CD4-positive, CD25-positive, alpha-beta regulatory T cell (primary cell): ENCODE results near the gene PDE4D. TPM values are rescaled to one million over a fixed set of nuclear protein-coding genes. Genes with fewer than 3 reads are reported as not detected.
A peak's percentile ranks its signal among the peaks of the same experiment; 100 is the strongest.

Experiments
- ATAC-seq, 2 donors: fragments of 150-1000 bp; cut with Tn5 transposase; one replicate each; pipeline ENCODE4 v1.10.0; 2021; ENCODE audit warnings: low read depth in 2 of 2, moderate number of reproducible peaks in 2 of 2, moderate library complexity in 1 of 2
- DNase-seq, 3 donors: peaks; one replicate each; pipeline versions ENCODE4 v3.0.0 to v3.0.0-alpha.2; 2012 to 2022; ENCODE audit warnings: mixed read lengths in 1 of 3
- H3K27ac ChIP-seq: one replicate; pipeline ENCODE4 v1.7.0; 2013; ENCODE audit warnings: mild to moderate bottlenecking, low read length; ENCODE audit not compliant: insufficient read depth, poor library complexity, severe bottlenecking
- H3K27me3 ChIP-seq: one replicate; pipeline ENCODE4 v1.7.0; 2013; ENCODE audit warnings: low read length; ENCODE audit not compliant: control insufficient read depth, insufficient read depth
- H3K36me3 ChIP-seq: one replicate; pipeline ENCODE4 v1.7.0; 2013; ENCODE audit warnings: mild to moderate bottlenecking, low read length, moderate library complexity; ENCODE audit not compliant: control insufficient read depth, insufficient read depth
- H3K4me1 ChIP-seq: 2 replicates; pipeline ENCODE4 v1.7.0; 2013; ENCODE audit warnings: mild to moderate bottlenecking, low read length; ENCODE audit not compliant: insufficient read depth, control insufficient read depth, poor library complexity, severe bottlenecking
- H3K4me3 ChIP-seq: one replicate; pipeline ENCODE4 v1.7.0; 2013; ENCODE audit warnings: low read depth, mild to moderate bottlenecking, low read length, moderate library complexity
- H3K9me3 ChIP-seq, 2 experiments: 1 replicate in 1 of 2; 2 replicates in 1 of 2; pipeline ENCODE4 v1.7.0; 2013; ENCODE audit warnings: low read length in 2 of 2, mild to moderate bottlenecking in 1 of 2, moderate library complexity in 1 of 2; ENCODE audit not compliant: control insufficient read depth in 2 of 2
- H3K27ac Mint-ChIP-seq, 3 donors: one replicate each; pipeline ENCODE4 v1.8.0; 2020 to 2022; ENCODE audit warnings: mild to moderate bottlenecking in 3 of 3, mixed read lengths in 3 of 3, moderate library complexity in 2 of 3
- H3K27me3 Mint-ChIP-seq: one replicate; pipeline ENCODE4 v1.8.0; 2022; ENCODE audit warnings: mild to moderate bottlenecking, mixed read lengths
- H3K36me3 Mint-ChIP-seq: one replicate; pipeline ENCODE4 v1.8.0; 2020; ENCODE audit warnings: mixed read lengths
- H3K4me1 Mint-ChIP-seq, 4 donors: one replicate each; pipeline ENCODE4 v1.8.0; 2020 to 2022; ENCODE audit warnings: mixed read lengths in 4 of 4, mild to moderate bottlenecking in 1 of 4
- H3K4me3 Mint-ChIP-seq, 4 donors: one replicate each; pipeline ENCODE4 v1.8.0; 2020 to 2022; ENCODE audit warnings: mild to moderate bottlenecking in 4 of 4, mixed read lengths in 4 of 4, moderate library complexity in 3 of 4
- H3K9me3 Mint-ChIP-seq, 7 donors: one replicate each; pipeline ENCODE4 v1.8.0; 2020 to 2022; ENCODE audit warnings: mixed read lengths in 7 of 7, mild to moderate bottlenecking in 3 of 7, moderate library complexity in 2 of 7
- polyA plus RNA-seq, 4 donors: library from polyadenylated mRNA; unstranded; fragments of 300-500 nt; fragmentation: Illumina TruSeq; gene quantifications; one replicate each; pipeline ENCODE4 v1.2.3, GENCODE V29; 2021
- total RNA-seq: library from RNA; stranded (reverse); gene quantifications from one replicate; pipeline ENCODE4 v1.2.3, GENCODE V29; 2022

Gene PDE4D
- total and polyA plus RNA-seq, 5 donors from 2014 or later: 2.1 to 39.9 (median 4.8) TPM

DNA sequence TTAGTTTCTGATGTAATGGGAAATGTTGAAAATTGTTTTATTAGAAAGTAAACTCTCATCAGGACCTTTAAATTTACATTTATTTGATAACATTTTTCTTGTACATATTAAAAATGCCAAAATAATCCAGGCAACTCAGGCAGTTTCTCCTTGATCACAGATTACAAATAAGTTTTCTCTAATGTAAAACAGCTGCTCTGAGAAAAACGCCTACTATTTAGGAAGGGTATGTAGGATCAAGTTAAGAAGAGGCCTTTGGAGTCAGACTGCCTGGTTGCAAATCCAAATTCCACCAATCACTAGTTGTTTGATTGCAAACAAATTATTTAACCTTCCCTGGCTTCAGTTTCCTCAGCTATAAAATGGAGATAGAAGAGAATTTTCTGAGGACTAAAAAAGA lies 610.8 kb downstream of the PDE4D start:
- H3K27ac Mint-ChIP-seq: no peak overlapping the region
- Histone ChIP-seq H3K4me1 (no peaks in the 10 kb centered on the region), H3K4me3 (no peak overlapping the region), H3K9me3 (no peaks in the 10 kb centered on the region), H3K36me3 (no peaks in the 10 kb centered on the region), H3K27me3 (peaks cover 4% of the 10 kb centered on the region), H3K27ac (no peak overlapping the region)
- no peaks in the 10 kb centered on the region for H3K9me3 Mint-ChIP-seq
- H3K4me3 Mint-ChIP-seq: no peak overlapping the region
- no peaks in the 10 kb centered on the region for H3K36me3 Mint-ChIP-seq
- ATAC-seq (no peak), DNase-seq (no peak)
- peaks cover 0 to 1% (median 0%) of the 10 kb centered on the region in 4 donors for H3K4me1 Mint-ChIP-seq
- no peaks in the 10 kb centered on the region for H3K27me3 Mint-ChIP-seq

DNA sequence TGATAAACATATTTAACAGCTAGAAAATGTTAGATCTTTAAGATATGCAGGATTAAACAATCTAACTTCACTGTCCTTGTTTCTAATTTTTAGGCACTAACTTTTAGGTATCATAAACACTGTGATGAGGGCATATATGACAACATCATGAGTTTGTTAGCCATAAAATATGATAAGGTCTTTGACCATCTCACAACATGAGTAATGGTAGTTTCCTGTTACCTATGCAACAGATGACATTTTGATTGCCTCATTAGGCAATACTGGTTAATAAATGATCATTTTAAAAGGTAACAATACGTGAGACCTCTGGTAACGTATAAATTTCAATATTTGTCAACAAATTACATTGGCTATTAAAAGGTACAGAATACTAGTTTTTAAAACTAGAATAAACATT lies 613.5 kb downstream of the PDE4D start:
- DNase-seq: no peak

DNA sequence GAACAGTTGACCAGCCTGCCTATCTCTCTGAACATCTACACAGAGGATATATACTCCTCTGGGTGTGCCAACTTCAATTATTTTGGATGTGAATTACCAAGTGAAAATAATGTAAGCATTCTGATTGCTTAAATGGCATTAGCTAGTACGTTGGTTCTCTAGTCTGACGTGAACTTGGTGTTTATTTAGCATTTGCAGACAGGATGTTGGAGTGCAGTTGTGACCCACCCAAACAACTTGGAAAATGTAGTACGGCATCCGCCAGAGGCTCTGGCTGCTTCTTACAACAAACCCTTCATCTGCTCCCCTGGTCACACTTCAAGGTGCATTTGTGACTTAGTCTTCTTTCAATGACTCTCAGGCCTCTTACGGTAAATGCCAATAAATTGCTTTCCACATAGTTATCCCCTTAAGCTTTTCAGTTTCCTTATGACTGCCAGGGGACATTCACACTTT lies 616.6 kb downstream of the PDE4D start:
- no peak for ATAC-seq
- H3K36me3 Mint-ChIP-seq: no peaks in the 10 kb centered on the region
- peaks cover 6% of the 10 kb centered on the region for H3K27me3 ChIP-seq
- H3K4me3 Mint-ChIP-seq: no peak overlapping the region
- H3K4me3 ChIP-seq: no peak overlapping the region
- H3K36me3 ChIP-seq: no peaks in the 10 kb centered on the region
- DNase-seq: no peak
- H3K9me3 Mint-ChIP-seq: peaks cover 0 to 2% (median 0%) of the 10 kb centered on the region in 7 donors
- H3K27me3 Mint-ChIP-seq: peaks cover 7% of the 10 kb centered on the region
- no peak overlapping the region for H3K27ac ChIP-seq
- peaks cover 0 to 12% (median 2%) of the 10 kb centered on the region in 4 donors for H3K4me1 Mint-ChIP-seq
- H3K9me3 ChIP-seq: no peaks in the 10 kb centered on the region
- H3K27ac Mint-ChIP-seq: no peak overlapping the region
- H3K4me1 ChIP-seq: no peaks in the 10 kb centered on the region

More for the DNA sequence above, 613.5 kb downstream of the PDE4D start:
- Mint-ChIP-seq H3K9me3 (peaks cover 0 to 2% (median 0%) of the 10 kb centered on the region in 7 donors), H3K36me3 (no peaks in the 10 kb centered on the region), H3K4me1 (peaks cover 0 to 11% (median 2%) of the 10 kb centered on the region in 4 donors), H3K27me3 (peaks cover 7% of the 10 kb centered on the region), H3K27ac (no peak overlapping the region), H3K4me3 (no peak overlapping the region)
- Histone ChIP-seq H3K27me3 (peaks cover 6% of the 10 kb centered on the region), H3K9me3 (no peaks in the 10 kb centered on the region), H3K4me1 (no peaks in the 10 kb centered on the region), H3K27ac (no peak overlapping the region), H3K36me3 (no peaks in the 10 kb centered on the region), H3K4me3 (no peak overlapping the region)
- ATAC-seq: no peak

DNA sequence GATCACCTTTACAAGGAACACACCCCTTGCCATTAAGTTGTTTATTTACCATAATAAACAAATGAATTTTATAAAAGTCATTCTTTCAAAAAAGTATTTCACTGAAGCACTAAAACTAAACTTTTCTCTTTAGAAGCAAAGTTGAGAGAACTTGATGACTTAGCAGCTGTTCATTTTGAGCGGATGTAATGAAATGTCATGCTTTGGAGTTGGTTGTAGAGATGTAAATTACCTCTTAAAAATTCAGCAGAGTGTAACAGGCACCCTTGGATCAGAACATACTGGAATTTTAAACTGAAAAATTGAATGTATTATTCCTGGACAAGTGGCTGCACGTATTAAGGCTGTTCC lies 617.2 kb downstream of the PDE4D start:
- peaks cover 0 to 12% (median 2%) of the 10 kb centered on the region in 4 donors for H3K4me1 Mint-ChIP-seq
- H3K27me3 ChIP-seq: peaks cover 6% of the 10 kb centered on the region
- no peaks in the 10 kb centered on the region for H3K9me3 ChIP-seq
- no peak overlapping the region for H3K4me3 Mint-ChIP-seq
- H3K27me3 Mint-ChIP-seq: peaks cover 7% of the 10 kb centered on the region
- peaks cover 0 to 2% (median 0%) of the 10 kb centered on the region in 7 donors for H3K9me3 Mint-ChIP-seq
- DNase-seq: no peak
- no peak overlapping the region for H3K4me3 ChIP-seq
- H3K27ac Mint-ChIP-seq: no peak overlapping the region
- H3K36me3 ChIP-seq: no peaks in the 10 kb centered on the region
- H3K36me3 Mint-ChIP-seq: no peaks in the 10 kb centered on the region
- ATAC-seq: no peak
- H3K4me1 ChIP-seq: no peaks in the 10 kb centered on the region
- H3K27ac ChIP-seq: no peak overlapping the region

DNA sequence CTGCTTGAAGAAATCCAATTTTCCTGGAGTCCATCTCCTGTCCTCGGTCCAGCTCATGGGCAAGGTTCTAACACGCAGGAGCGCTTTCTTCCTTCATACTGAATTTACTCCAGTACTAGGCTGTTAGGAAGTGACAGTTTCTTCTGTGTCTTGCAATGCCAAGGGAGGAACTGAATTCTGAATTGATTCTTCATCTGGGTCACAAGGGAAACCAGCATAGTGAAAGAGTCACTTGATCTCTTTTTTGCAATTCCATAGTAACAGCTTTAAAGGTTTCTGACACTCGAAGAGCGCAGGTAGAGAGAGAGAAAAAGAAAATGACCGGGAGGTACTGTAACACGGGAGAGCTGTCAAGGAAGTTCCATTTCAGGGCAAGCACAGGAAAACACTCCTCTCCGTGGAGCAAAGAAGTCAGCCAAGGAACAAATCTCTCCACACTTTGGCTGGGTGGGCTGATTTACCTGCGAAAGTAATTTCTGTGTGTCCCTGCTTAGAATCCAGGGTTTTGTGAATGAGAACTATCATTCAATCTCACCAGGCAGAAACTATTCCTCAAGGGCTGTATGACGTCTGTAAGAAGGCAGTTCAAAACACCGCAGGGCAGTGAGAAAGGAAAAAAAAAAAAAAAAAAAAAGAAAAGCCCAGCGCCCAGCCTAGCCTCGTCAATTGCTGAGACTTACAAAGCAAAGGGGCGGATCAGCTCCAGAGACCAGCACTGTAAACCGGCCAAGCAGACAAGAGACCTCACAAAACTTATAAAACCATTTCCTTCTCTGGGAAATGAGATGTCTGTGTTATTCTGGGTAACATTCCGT lies 617.8 kb downstream of the PDE4D start:
- Histone ChIP-seq H3K36me3 (no peaks in the 10 kb centered on the region), H3K27me3 (peaks cover 6% of the 10 kb centered on the region), H3K4me1 (no peaks in the 10 kb centered on the region), H3K9me3 (no peaks in the 10 kb centered on the region), H3K27ac (no peak overlapping the region), H3K4me3 (no peak overlapping the region)
- Mint-ChIP-seq H3K4me1 (peaks cover 0 to 12% (median 2%) of the 10 kb centered on the region in 4 donors), H3K27me3 (peaks cover 7% of the 10 kb centered on the region), H3K4me3 (peak overlapping the region in 2 of 4 donors; percentile 57 to 70), H3K27ac (no peak overlapping the region), H3K36me3 (no peaks in the 10 kb centered on the region), H3K9me3 (peaks cover 0 to 2% (median 0%) of the 10 kb centered on the region in 7 donors)
- ATAC-seq: no peak
- DNase-seq: no peak

DNA sequence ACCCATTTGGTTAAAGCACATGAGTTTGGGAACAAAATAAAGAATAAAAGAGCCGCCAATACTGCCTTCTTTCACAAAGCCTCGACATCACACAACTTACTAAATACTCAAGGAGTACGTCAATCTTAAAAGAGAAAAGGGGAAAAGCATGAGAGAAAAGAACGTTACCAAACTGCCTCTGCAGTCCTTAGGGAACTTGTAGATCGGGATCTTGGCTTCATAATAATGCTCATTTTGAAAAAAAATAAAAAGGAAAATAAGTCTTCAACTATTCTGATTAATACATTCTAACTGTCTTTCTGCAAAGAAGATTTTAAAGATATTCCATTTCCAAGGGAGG lies 618.4 kb downstream of the PDE4D start:
- DNase-seq (no peak), ATAC-seq (no peak)
- H3K9me3 ChIP-seq: no peaks in the 10 kb centered on the region
- Mint-ChIP-seq H3K9me3 (peaks cover 0 to 2% (median 0%) of the 10 kb centered on the region in 7 donors), H3K36me3 (no peaks in the 10 kb centered on the region), H3K27me3 (peaks cover 7% of the 10 kb centered on the region), H3K27ac (no peak overlapping the region), H3K4me3 (no peak overlapping the region), H3K4me1 (peaks cover 0 to 12% (median 2%) of the 10 kb centered on the region in 4 donors)
- no peak overlapping the region for H3K27ac ChIP-seq
- H3K4me1 ChIP-seq: no peaks in the 10 kb centered on the region
- H3K36me3 ChIP-seq: no peaks in the 10 kb centered on the region
- H3K4me3 ChIP-seq: no peak overlapping the region
- H3K27me3 ChIP-seq: peaks cover 6% of the 10 kb centered on the region

DNA sequence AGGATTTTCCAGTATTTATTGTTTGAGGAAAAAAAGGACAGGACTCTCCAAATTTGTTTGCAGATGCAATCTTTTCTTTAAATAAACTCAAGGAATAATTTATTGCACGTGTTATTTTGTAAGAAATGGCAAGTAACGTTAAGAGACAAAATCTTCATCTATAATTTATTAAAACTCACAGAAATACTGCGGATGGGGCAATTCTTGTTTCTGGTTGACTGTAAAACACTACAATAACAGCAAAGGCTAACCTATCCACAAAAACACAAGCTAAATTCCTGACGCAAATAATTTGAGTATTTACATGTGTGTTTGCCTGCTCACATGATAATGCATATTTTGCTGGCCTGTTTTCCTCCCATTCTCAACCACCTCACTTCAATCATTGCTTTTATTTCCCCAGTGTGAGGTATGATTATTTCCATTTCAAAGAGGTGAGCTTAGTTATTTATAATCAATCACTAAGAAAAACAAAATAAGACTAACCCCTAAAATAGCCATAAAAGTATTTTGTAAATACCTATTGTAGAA lies 619.4 kb downstream of the PDE4D start:
- Mint-ChIP-seq H3K4me1 (peaks cover 0 to 12% (median 2%) of the 10 kb centered on the region in 4 donors), H3K27me3 (peaks cover 7% of the 10 kb centered on the region), H3K27ac (no peak overlapping the region), H3K9me3 (peaks cover 0 to 2% (median 0%) of the 10 kb centered on the region in 7 donors), H3K36me3 (no peaks in the 10 kb centered on the region), H3K4me3 (no peak overlapping the region)
- no peak for ATAC-seq
- no peaks in the 10 kb centered on the region for H3K9me3 ChIP-seq
- peaks cover 6% of the 10 kb centered on the region for H3K27me3 ChIP-seq
- DNase-seq: no peak
- H3K36me3 ChIP-seq: no peaks in the 10 kb centered on the region
- no peak overlapping the region for H3K27ac ChIP-seq
- H3K4me3 ChIP-seq: no peak overlapping the region
- H3K4me1 ChIP-seq: no peaks in the 10 kb centered on the region
